HFFc6 (cell line): Measurements from ENCODE around the gene BBS9. TPM values are rescaled to one million over a fixed set of nuclear protein-coding genes. Genes with fewer than 3 reads are reported as not detected.

Experiments
- DNase-seq: peaks from one replicate; pipeline ENCODE4 v3.0.0-alpha.2; 2018
- H3K27ac Mint-ChIP-seq: 2 replicates; pipeline ENCODE4 v1.8.0; 2020; ENCODE audit warnings: mild to moderate bottlenecking, mixed read lengths
- H3K27me3 Mint-ChIP-seq: 2 replicates; pipeline ENCODE4 v1.8.0; 2021; ENCODE audit warnings: mild to moderate bottlenecking, moderate library complexity, mixed read lengths; ENCODE audit not compliant: insufficient read depth
- H3K36me3 Mint-ChIP-seq: 2 replicates; pipeline ENCODE4 v1.8.0; 2021; ENCODE audit warnings: low read depth, mixed read lengths
- H3K4me1 Mint-ChIP-seq: 2 replicates; pipeline ENCODE4 v1.8.0; 2020; ENCODE audit warnings: low read depth, mixed read lengths
- H3K4me3 Mint-ChIP-seq: 2 replicates; pipeline ENCODE4 v1.8.0; 2020; ENCODE audit warnings: mild to moderate bottlenecking, moderate library complexity, mixed read lengths
- H3K9me3 Mint-ChIP-seq: 2 replicates; pipeline ENCODE4 v1.8.0; 2020; ENCODE audit warnings: mild to moderate bottlenecking, mixed read lengths
- total RNA-seq, 6 experiments: library from RNA; stranded (reverse); fragmentation: NEBNext Ultra II Directional; extraction: Animal tissue kit (Norgen Biotek cat#: 25700); gene quantifications; 2 replicates in 1 of 6; 3 replicates in 5 of 6; pipeline ENCODE4 v1.2.3, GENCODE V29; 2021
- TF ChIP-seq, protein P1 (sequence below): fragments of 200-600 bp; sonication (generic); IDR thresholded peaks from 2 replicates; pipeline ENCODE4 v1.5.0; 2021; ENCODE audit warnings: antibody characterized with exemption, mild to moderate bottlenecking

Gene BBS9
- total RNA-seq, 6 experiments from 2014 or later: 10.6 to 13.0 (median 12.1) TPM

DNA sequence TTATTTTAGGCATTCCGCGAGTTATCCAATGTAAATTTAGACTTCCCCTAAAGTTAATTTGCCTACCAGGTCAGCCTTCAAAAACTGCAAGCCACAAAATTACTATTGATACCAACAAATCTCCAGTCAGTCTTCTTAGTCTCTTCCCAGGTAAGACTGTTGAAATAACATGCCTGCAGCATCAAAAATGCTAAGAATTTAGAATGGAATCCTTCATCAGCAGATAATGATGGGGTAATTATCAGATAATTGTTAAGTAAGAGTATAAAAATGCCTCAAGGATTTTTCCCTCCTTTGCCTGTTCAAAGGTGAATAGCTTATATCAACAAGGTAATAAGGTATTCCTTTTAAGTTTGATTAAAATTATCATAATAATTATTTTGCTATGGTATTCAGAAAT lies 228.5 kb downstream of the BBS9 start:
- no peaks in the 10 kb centered on the region for H3K9me3 Mint-ChIP-seq
- no peak overlapping the region for H3K4me3 Mint-ChIP-seq
- TF ChIP-seq, protein P1, sequence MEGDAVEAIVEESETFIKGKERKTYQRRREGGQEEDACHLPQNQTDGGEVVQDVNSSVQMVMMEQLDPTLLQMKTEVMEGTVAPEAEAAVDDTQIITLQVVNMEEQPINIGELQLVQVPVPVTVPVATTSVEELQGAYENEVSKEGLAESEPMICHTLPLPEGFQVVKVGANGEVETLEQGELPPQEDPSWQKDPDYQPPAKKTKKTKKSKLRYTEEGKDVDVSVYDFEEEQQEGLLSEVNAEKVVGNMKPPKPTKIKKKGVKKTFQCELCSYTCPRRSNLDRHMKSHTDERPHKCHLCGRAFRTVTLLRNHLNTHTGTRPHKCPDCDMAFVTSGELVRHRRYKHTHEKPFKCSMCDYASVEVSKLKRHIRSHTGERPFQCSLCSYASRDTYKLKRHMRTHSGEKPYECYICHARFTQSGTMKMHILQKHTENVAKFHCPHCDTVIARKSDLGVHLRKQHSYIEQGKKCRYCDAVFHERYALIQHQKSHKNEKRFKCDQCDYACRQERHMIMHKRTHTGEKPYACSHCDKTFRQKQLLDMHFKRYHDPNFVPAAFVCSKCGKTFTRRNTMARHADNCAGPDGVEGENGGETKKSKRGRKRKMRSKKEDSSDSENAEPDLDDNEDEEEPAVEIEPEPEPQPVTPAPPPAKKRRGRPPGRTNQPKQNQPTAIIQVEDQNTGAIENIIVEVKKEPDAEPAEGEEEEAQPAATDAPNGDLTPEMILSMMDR: no peak
- H3K36me3 Mint-ChIP-seq: no peaks in the 10 kb centered on the region
- DNase-seq: no peak
- peaks cover 5% of the 10 kb centered on the region; the same call in 1 of the 2 replicates for H3K4me1 Mint-ChIP-seq
- H3K27ac Mint-ChIP-seq: no peak overlapping the region
- no peaks in the 10 kb centered on the region for H3K27me3 Mint-ChIP-seq

DNA sequence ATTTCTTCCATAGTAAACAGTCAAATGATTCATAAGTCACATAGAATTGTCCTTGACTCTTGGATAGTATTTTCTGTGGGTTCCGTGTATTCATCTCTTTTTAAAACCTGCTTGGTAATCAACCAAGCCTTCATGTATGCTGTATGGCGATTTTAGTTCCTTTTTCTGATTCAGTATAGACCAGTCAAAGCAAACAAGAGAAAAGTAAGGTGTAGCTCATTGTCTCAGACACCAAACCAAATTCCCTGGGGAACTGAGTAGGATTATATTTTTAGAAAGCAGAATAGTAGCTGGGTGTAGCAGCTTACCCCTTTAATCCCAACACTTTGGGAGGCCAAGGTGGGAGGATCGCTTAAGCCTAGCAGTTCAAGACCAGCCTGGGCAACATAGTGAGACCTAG lies 240.5 kb downstream of the BBS9 start:
- peaks cover 8% of the 10 kb centered on the region; the same call in 1 of the 2 replicates for H3K36me3 Mint-ChIP-seq
- TF ChIP-seq, protein P1: no peak

DNA sequence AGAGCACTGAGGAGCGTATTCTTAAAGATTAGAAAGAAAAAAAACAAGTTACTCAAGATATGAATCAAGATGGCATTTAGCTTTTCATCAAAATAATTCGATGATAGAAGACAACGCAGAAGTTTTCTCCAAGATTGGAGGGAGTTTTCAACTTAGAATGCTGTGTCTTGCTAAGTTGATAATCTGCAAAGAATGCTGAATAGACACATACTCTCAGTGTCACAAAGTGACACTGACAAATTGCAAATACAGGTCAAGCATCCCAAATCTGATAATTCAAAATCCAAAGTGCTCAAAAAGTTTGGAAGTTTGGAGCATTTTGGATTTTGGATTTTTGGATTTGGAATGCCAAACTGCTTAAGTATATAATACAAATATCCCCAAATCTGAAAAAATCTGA lies 243.8 kb downstream of the BBS9 start:
- Mint-ChIP-seq H3K36me3 (peaks cover 5% of the 10 kb centered on the region; the same call in 1 of the 2 replicates), H3K27ac (no peak overlapping the region), H3K27me3 (no peaks in the 10 kb centered on the region), H3K4me3 (no peak overlapping the region), H3K9me3 (no peaks in the 10 kb centered on the region), H3K4me1 (no peaks in the 10 kb centered on the region)
- DNase-seq: no peak
- TF ChIP-seq, protein P1: no peak

More for the DNA sequence above, 240.5 kb downstream of the BBS9 start:
- Mint-ChIP-seq H3K9me3 (no peaks in the 10 kb centered on the region), H3K4me1 (no peaks in the 10 kb centered on the region), H3K27ac (no peak overlapping the region), H3K4me3 (no peak overlapping the region), H3K27me3 (no peaks in the 10 kb centered on the region)
- no peak for DNase-seq

DNA sequence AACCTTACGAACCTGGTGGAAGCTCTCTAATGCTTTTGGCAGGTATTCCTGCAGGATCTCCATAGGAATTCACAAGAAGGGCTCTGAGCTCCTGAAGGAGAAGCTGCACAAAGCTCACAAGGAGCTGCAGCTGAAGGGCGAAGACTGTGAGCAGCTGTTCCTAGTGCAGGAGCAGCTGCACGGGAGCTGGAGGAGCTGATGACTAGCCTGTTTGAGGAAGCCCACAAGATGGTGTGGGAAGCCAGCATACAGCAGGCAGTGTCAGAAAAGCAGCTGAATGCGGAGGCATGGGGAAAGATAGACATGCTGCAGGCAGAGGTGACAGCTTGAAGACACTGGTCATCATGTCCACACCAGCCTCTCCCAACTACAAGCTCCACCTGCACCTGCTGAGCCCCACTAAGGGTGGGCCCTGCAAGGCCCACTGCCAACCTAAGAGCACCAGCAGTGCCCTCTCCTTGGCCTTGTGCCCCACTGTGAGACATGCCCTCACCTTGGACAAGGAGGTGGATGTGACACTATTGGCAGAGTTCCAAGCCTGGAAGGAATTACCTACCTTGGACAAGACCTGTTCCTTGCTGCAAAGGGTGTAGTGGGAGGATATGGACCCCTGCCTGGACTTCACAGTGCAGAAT lies 250.6 kb downstream of the BBS9 start:
- TF ChIP-seq, protein P1: no peak
- no peak overlapping the region for H3K27ac Mint-ChIP-seq
- H3K9me3 Mint-ChIP-seq: no peaks in the 10 kb centered on the region
- no peaks in the 10 kb centered on the region for H3K4me1 Mint-ChIP-seq
- no peak overlapping the region for H3K4me3 Mint-ChIP-seq
- DNase-seq: no peak
- H3K27me3 Mint-ChIP-seq: no peaks in the 10 kb centered on the region; the same call in 1 of the 2 replicates
- H3K36me3 Mint-ChIP-seq: no peaks in the 10 kb centered on the region

DNA sequence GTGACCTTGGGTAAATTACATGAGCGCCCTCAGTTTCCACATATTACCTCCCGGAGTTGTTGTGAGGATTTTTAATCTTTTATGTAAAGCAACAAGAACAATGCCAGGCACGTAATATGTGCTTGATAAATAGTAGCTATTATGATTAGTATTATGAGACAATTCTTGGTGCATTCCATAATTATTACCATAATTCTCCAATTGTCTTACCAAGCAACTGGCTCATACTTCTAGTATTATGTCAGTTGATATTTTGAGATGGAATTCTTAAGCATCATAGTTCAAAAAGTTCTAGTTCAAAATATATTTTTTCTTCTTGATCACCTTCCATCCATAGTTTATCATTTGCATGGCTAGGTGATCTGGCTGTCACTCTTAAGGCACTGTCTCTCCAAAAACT lies 259.0 kb downstream of the BBS9 start:
- Mint-ChIP-seq H3K27ac (no peak overlapping the region), H3K9me3 (no peaks in the 10 kb centered on the region), H3K4me3 (no peak overlapping the region), H3K4me1 (no peaks in the 10 kb centered on the region), H3K27me3 (peaks cover 3% of the 10 kb centered on the region), H3K36me3 (no peaks in the 10 kb centered on the region)
- DNase-seq: no peak
- TF ChIP-seq, protein P1: no peak
